Measurements from ENCODE around the gene DHX8.

Gene DHX8

DNA sequence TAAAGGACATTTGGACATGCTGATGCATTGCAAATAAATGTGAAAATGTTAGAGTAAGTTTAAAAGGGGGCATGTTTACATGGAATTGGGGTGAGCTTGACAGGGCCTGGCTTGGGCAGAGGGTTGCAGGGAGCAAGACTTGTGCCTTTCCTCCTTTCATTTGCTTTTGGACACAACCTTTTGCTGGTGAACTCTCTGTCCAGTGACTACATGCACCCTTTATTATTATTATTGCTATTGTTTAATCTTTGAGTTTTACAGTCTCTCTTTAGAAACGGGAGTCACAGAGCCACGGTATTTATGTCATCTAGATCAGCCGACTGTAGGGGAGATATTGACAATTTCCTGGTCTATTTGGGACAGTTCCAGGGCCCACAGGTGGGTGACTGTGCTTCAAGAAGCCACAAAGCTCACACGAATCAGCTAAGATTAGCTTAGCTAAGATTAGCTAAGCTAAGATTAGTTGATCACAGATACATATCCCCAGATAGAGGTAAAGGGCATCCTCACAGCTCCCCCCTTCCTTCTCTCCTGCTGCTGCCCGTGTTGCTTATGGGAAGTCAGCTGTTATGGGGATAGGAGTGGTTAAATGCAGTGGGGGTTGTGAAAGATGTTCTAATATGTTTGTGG, 91.2 kb downstream of the DHX8 start:
- no peak for DNase-seq (ENCODE audit: extremely low read depth, insufficient read length)
- H3K4me3 ChIP-seq (replicated peaks; ENCODE audit: low read depth, low read length) = no peak overlapping the region
- no peaks in the 10 kb centered on the region for H3K27me3 ChIP-seq (replicated peaks; ENCODE audit: control insufficient read depth, insufficient read depth, low read length)
- TF ChIP-seq, protein P1, sequence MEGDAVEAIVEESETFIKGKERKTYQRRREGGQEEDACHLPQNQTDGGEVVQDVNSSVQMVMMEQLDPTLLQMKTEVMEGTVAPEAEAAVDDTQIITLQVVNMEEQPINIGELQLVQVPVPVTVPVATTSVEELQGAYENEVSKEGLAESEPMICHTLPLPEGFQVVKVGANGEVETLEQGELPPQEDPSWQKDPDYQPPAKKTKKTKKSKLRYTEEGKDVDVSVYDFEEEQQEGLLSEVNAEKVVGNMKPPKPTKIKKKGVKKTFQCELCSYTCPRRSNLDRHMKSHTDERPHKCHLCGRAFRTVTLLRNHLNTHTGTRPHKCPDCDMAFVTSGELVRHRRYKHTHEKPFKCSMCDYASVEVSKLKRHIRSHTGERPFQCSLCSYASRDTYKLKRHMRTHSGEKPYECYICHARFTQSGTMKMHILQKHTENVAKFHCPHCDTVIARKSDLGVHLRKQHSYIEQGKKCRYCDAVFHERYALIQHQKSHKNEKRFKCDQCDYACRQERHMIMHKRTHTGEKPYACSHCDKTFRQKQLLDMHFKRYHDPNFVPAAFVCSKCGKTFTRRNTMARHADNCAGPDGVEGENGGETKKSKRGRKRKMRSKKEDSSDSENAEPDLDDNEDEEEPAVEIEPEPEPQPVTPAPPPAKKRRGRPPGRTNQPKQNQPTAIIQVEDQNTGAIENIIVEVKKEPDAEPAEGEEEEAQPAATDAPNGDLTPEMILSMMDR (IDR thresholded peaks at IDR 0.05; ENCODE audit: insufficient read depth, low read length, poor library complexity, severe bottlenecking) = no peak
- no peaks in the 10 kb centered on the region for H3K36me3 ChIP-seq (ENCODE audit: control insufficient read depth, insufficient read depth, low read length)
